ENCODE data around the gene PTPRM.

DNA sequence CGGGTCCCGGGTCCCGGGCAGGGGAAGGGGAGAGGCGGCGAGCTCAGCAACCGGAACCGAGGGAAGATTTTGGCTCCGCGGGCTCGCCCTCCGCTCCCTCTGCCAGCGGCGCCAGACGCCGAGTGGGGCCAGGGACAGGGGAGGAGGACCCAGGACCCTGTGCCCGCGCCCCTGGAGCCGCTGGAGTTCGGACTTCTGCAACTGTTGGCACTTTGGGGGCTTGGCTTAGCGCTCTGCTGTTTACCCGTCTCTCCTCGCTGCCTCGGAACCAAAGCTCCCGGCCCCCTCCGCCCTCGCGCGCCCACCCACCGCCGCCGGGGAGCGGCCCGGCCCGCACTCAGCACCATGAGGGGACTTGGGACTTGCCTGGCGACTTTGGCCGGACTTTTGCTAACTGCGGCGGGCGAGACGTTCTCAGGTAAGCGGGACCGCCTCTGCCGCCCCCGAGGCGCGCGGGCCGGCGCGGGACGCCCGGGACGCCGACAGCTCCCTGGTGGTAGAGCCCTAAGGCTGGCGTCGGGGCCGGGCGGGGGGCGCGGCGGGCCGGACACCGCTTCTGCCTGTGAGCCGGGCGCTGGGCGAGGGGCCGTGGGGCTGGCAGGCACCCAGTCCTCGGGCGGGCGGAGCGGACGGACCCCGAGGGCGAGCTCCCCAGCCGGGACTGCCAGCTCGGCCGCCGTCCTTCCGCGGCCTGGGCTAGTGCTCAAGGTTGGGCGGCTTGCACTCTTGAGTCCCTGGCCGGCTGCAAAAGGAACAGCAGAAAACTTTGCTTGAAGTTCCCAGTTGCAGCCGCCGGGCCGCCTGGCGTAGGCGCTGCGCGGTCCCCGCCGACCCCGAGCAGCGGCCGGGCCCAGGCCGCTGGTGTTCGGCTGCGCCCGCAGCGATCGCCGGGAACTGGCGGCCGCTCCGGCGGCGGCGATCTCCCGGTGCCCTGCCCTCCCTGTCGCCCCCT, 634 bp downstream of the PTPRM start:
- TF ChIP-seq, protein P1, sequence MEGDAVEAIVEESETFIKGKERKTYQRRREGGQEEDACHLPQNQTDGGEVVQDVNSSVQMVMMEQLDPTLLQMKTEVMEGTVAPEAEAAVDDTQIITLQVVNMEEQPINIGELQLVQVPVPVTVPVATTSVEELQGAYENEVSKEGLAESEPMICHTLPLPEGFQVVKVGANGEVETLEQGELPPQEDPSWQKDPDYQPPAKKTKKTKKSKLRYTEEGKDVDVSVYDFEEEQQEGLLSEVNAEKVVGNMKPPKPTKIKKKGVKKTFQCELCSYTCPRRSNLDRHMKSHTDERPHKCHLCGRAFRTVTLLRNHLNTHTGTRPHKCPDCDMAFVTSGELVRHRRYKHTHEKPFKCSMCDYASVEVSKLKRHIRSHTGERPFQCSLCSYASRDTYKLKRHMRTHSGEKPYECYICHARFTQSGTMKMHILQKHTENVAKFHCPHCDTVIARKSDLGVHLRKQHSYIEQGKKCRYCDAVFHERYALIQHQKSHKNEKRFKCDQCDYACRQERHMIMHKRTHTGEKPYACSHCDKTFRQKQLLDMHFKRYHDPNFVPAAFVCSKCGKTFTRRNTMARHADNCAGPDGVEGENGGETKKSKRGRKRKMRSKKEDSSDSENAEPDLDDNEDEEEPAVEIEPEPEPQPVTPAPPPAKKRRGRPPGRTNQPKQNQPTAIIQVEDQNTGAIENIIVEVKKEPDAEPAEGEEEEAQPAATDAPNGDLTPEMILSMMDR (IDR thresholded peaks at IDR 0.05; ENCODE audit: extremely low read depth in 1 of 2, insufficient read depth in 1 of 2, low read depth in 1 of 2, low read length in 2 of 2), result no peak
- TF ChIP-seq EZH2 (IDR thresholded peaks at IDR 0.05; ENCODE audit: borderline replicate concordance, low read depth, low read length, severe bottlenecking), result no peak
- no peak for TF ChIP-seq POLR2A (IDR thresholded peaks at IDR 0.05; ENCODE audit: low read depth, low read length)
- TF ChIP-seq, protein P2, sequence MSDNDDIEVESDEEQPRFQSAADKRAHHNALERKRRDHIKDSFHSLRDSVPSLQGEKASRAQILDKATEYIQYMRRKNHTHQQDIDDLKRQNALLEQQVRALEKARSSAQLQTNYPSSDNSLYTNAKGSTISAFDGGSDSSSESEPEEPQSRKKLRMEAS (IDR thresholded peaks at IDR 0.05; ENCODE audit: insufficient read depth, insufficient read length), result no peak

All from endothelial cell of umbilical vein (primary cell).